ENCODE measurements around the gene PLOD1. TPM values are rescaled to one million over a fixed set of nuclear protein-coding genes. Genes with fewer than 3 reads are reported as not detected.

PLOD1 gene
- total and polyA plus RNA-seq, 10 of the 15 experiments (the other 5 are each of a cell fraction or from before 2014, with no cell fraction given) = 10.6 to 42.6 (median 29.3) TPM

DNA sequence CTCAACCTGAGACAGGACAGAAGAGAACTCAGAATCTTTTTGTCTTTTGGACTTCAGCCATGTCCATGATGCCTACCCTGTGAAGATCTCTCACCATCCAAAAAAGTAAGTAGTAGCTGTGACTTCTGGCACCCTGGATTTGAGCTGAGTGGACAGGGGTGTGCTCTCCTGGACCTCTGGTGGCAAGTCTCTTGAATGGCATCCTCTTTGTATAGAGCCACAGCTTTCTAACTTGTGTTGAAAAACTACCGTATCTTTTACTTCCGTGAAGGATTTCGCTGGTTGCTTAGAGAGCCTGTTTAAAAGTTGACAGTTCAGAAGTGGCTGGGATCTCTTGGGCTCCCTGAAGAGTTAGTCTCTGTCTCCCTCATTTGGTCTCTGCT lies 47.5 kb downstream of the PLOD1 start:
- no peaks in the 10 kb centered on the region for H4K20me1 ChIP-seq (ENCODE audit: control insufficient read depth, insufficient read depth)
- in situ Hi-C loops (cut with MboI) (no loop called here), intact Hi-C loops (cut with micrococcal nuclease; ENCODE audit: unreplicated experiment) (loop anchor here (10.0 kb wide), 1 partner anchor 223 kb away; no protein-coding TSS in a partner anchor)

More for the DNA sequence above, 47.5 kb downstream of the PLOD1 start:
- ATAC-seq (peak; percentile 61), DNase-seq (ENCODE audit: low read depth, low spot score) (no peak), FAIRE-seq (no peak)
- Histone ChIP-seq H3K9ac (ENCODE audit: control insufficient read depth, insufficient read depth, low read length) (0 out of 2 replicates have a peak overlapping the region, but pooled peaks have one; percentile 25), H3K4me1 (ENCODE audit: control insufficient read depth, insufficient read depth, low read length) (peaks cover 6% of the 10 kb centered on the region), H3K27me3 (replicated peaks in 1 of 2; ENCODE audit: control insufficient read depth in 2 of 2, insufficient read depth in 2 of 2, low read length in 1 of 2) (no peaks in the 10 kb centered on the region), H3K9me3 (replicated peaks; ENCODE audit: control insufficient read depth, insufficient read depth, low read length) (no peaks in the 10 kb centered on the region), H3K79me2 (ENCODE audit: control insufficient read depth, insufficient read depth, low read length) (peaks cover 26% of the 10 kb centered on the region), H3K27ac (ENCODE audit: control insufficient read depth, insufficient read depth) (peak overlapping the region; percentile 5; the same call in 1 of the 2 replicates), H3K4me3 (peak overlapping the region; percentile 99; the same call in 1 of the 2 replicates), H3K36me3 (ENCODE audit: control insufficient read depth in 2 of 2, insufficient read depth in 2 of 2, low read length in 1 of 2) (peaks cover 6 to 17% of the 10 kb centered on the region in 2 experiments), H3K4me2 (ENCODE audit: control insufficient read depth, insufficient read depth) (peak overlapping the region; percentile 92), H2AFZ (ENCODE audit: control insufficient read depth, low read depth, low read length) (no peak overlapping the region)
- TF ChIP-seq, protein P1, sequence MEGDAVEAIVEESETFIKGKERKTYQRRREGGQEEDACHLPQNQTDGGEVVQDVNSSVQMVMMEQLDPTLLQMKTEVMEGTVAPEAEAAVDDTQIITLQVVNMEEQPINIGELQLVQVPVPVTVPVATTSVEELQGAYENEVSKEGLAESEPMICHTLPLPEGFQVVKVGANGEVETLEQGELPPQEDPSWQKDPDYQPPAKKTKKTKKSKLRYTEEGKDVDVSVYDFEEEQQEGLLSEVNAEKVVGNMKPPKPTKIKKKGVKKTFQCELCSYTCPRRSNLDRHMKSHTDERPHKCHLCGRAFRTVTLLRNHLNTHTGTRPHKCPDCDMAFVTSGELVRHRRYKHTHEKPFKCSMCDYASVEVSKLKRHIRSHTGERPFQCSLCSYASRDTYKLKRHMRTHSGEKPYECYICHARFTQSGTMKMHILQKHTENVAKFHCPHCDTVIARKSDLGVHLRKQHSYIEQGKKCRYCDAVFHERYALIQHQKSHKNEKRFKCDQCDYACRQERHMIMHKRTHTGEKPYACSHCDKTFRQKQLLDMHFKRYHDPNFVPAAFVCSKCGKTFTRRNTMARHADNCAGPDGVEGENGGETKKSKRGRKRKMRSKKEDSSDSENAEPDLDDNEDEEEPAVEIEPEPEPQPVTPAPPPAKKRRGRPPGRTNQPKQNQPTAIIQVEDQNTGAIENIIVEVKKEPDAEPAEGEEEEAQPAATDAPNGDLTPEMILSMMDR (IDR thresholded peaks at IDR 0.05 in 2 of 3, conservative IDR thresholded peaks at IDR 0.05 in 1 of 3; ENCODE audit: control insufficient read depth in 2 of 3, extremely low read depth in 1 of 3, insufficient read depth in 1 of 3, low read depth in 3 of 3, low read length in 3 of 3) = peak; percentile 45 to 69 (median 57)
- TF ChIP-seq ZSCAN29 (IDR thresholded peaks at IDR 0.05) (no peak), POU2F2 (IDR thresholded peaks at IDR 0.05; ENCODE audit: borderline replicate concordance, low read depth, low read length) (no peak), RAD21 (IDR thresholded peaks at IDR 0.05; ENCODE audit: insufficient read depth, low read depth, low read length) (peak; percentile 39), NFIC (IDR thresholded peaks at IDR 0.05; ENCODE audit: low read depth, low read length) (no peak), SMC3 (IDR thresholded peaks at IDR 0.05; ENCODE audit: borderline replicate concordance, low read length) (peak; percentile 47; the same call in 1 of the 2 replicates)
- ChIA-PET CTCF (interaction anchor here (0.7 to 3.7 kb wide), 19 partner anchors 11 to 175 kb away, joined by 3 to 23 read pairs (median 4); partner anchors contain the start of genes MIIP and PLOD1), SMC1A (ENCODE audit: uncharacterized antibody, unreplicated experiment) (interaction anchor here (0.6 to 3.0 kb wide), 9 partner anchors 9 to 143 kb away, joined by 3 to 11 read pairs (median 4); partner anchors contain the start of gene MIIP), RAD21 (ENCODE audit: unreplicated experiment) (interaction anchor here (0.6 to 3.0 kb wide), 8 partner anchors 11 to 143 kb away, joined by 3 to 34 read pairs (median 5); partner anchors contain the start of gene MIIP), POLR2A (interaction anchor here (0.9 to 3.4 kb wide), 6 partner anchors 37 to 90 kb away, joined by 3 to 36 read pairs (median 7); partner anchors contain the start of gene MIIP)
- BruUV-seq (replicated peaks) = no TSS peak
- 81% methylated on average over 3 of the region's 3 CpGs for WGBS (ENCODE audit: insufficient coverage, insufficient replicate concordance, low lambda C conversion rate, missing lambda C conversion rate)

Measured in GM12878 (cell line).